C1 segment of cervical spinal cord (tissue), 14 donors: Measurements from ENCODE around the gene LMOD1.
"Not testable (repeated sequence)": the region's sequence is repeated elsewhere in the genome, so short reads cannot be mapped to it uniquely, and the experiment has no call there.

Source experiments
- DNase-seq, 14 donors: peaks; one replicate each; lab custom pipeline; 2025; lab: John Stamatoyannopoulos, UW

The LMOD1 gene

GRCh38 chr1:201947697-201948008, 1.3 kb upstream of the LMOD1 start:
- no peak for DNase-seq

DNA sequence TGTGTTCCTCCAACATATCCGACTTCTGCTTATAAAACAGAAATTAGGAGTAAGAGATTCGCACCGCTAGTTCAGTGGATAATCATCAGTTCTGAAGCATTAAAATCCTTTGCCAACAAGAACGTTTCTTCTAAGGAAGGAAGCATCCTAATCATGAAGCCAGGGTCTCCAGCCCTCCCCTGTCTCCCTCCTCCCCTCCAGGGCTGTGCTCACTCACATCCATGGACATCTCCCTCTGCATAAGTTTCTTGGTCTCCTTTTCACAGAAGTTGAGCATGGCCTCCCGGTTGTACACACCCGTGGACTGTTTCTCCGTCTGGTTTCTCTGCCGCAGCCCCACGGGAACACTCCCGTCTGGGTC, 505 bp downstream of the LMOD1 start:
- no peak for DNase-seq

GRCh38 chr1:201945157-201945556, 1.2 kb downstream of the LMOD1 start:
- DNase-seq = no peak

DNA sequence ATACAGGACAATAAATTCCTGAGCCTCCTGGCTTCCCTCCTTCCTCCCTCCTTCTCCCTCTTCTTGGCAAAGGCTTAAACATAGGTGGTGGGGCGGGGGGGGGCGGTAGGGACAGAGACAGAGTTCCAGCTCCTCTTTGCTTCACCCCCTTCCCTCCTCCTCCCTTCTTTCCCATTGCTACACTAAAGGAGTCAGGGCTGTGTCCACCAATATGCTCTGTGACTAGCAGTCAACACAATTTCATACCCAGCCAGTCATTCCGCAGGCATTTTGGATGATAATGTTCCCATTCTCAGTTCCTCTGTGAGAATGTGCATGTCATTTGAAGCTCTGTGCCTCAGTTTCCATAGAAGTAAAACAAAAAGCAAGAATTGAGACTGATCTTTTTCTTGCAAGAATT, 1.7 kb downstream of the LMOD1 start:
- DNase-seq = no peak

GRCh38 chr1:201944002-201944401, 2.3 kb downstream of the LMOD1 start:
- DNase-seq = no peak

DNA sequence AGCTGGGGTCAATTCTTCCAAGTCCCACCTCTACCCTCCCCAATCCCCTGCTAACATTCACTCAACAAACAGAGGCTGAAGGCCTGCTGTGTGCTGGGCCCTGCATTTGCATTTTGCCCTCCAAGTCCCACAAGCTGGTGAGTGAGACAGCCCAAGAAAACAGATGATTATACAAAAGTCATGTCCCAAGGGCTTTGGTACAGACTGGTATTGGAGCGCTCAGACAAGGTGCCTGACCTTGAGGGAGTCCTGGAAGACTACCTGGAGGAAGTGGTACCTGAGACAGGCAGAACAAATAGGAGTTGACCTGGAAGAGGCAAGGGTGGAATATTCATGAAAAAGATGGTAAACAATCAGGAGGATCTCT, 4.2 kb downstream of the LMOD1 start:
- DNase-seq = no peak

DNA sequence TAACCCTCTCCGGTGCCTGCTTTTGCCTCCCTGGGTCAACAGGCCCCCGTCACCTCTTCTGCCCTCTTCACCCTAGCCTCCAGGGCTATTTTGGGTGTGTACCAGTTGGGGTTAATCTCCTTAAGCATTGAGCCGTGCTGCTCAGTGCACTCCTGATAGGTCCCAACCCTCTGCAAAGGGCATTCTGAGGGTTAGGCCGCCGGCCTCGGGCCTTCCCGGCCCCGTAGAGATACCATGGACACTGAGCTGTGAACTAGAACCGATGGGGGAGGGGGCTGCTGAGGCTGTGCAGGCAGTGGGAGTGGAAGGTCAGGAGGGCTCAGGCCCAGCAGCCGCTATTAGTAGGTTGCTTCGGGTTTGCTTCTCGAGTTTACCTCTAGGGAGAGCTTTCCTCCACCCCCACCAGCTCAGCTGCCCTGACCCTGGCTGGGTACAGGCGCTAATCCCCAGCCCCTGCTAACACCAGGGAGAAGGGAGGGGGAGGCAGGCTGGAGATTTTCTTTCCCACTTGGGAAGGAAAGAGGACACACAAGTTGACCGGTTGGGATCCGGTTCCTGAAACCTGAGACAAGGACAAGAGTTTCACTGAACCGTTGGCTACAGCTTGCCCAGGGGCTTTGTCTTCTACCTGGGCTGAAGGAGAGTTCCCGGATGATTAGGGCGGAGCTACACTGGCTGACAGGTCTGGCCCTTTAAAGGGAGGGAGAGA, 4.8 kb downstream of the LMOD1 start:
- no peak for DNase-seq

DNA sequence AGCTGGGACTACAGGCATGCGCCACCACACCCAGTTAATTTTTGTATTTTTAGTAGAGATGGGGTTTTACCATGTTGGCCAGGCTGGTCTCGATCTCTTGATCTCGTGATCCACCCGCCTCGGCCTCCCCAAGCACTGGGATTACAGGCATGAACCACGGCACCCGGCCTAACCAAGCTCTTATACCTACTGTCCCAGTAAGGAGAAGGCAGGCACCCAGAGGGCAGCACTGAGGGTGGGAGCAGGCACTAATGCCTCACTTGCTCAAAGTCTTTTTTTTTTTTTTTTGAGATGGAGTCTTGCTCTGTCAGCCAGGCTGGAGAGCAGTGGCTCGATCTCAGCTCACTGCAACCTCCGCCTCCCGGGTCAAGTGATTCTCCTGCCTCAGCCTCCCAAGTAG, 6.0 kb downstream of the LMOD1 start:
- not testable (repeated sequence) for DNase-seq

DNA sequence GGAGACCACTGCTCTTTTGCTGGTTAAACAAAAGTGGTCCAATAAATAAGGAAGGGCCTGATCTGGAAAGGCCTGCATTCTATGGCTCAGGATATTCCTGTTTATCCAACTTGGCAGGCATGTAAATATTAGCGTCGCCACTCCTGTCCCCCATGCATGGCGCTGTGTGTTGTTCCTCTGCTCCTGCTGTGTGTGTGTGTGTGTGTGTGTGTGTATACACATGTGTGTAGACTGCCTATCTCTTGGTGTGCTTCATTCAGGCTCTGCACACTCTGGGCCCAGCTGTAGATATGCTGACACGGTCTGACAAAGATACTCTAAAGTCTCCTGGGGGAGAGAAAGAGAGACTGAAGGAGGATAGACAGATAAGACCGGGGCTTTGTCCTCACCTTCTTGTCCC, 6.8 kb downstream of the LMOD1 start:
- DNase-seq = no peak

- DNase-seq = no peak
Measured at GRCh38 chr1:201939148-201939547, 7.2 kb downstream of the LMOD1 start.

DNA sequence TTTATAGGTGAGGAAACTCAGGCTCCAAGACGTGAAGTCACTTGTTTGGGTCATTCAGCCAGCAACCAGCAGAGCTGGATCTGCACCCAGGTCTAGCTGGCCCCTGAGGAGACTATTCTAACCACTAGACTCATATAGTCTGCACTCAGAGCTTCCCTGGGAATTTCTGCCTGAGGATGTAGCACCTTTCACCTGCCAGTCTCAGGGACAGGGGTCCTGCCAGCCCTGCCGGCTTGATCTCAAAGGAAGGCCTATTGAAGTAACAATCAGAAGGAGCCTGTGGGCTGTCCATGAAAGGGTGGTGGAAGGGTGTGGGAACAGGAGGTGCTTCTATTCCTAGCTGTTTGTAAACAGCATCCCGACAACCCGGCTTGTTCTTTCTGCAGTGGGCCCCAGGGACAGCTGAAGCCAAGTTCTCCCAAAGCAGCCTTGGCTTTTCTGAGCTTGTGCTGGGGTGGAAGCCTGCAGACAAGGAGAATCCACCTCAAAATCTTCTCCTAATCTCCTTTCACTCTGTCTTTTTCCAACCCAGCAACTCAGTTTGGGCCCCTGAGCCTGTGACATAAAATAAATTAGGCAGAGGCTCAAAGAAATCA, 7.8 kb downstream of the LMOD1 start:
- DNase-seq = no peak

DNA sequence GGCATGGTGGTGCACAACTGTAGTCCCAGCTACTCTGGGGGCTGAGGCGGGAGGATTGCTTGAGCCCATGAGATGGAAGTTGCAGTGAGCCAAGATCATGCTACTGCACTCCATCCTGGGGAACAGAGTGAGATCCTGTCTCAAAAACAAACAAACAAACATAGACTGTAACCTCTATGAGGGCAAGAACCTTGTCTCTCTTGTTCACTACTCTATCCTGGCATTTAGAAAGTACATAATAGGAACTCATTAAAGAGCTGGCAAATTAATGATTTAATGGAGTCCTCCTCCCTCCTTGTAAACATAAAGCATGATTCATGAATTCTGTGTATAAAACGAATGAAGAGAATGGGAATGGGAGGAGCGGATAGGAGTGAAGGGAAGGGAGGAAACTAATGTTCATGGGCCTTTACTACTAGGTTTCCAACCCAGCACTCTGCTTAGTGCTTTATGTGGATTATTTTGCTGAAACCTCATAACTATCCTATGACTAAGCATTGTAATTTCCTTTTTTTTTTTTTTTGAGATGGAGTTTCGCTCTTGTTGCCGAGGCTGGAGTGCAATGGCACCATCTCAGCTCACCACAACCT, 8.6 kb downstream of the LMOD1 start:
- no peak for DNase-seq

- DNase-seq = no peak
Measured at GRCh38 chr1:201933840-201934430, 12.4 kb downstream of the LMOD1 start.

DNA sequence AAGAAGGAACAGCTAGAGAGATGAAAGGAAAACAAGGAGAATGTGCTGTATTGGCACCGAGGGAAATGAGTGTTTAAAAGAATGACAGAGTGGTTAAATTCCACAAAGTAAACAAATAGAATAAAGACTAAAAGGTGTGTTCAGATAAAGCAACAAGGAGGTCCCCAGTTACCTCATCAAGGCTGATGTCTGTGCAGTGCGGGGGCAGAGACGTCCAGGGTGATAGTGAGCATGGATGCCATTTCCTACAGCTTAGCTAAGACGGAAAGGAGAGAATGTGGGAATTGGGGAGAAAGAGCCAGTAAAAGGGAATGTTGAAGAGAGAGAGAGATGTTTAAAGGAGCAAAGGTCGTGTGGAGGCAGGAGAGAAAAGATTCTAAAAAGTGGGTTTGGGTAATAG, 15.5 kb downstream of the LMOD1 start:
- no peak for DNase-seq

DNA sequence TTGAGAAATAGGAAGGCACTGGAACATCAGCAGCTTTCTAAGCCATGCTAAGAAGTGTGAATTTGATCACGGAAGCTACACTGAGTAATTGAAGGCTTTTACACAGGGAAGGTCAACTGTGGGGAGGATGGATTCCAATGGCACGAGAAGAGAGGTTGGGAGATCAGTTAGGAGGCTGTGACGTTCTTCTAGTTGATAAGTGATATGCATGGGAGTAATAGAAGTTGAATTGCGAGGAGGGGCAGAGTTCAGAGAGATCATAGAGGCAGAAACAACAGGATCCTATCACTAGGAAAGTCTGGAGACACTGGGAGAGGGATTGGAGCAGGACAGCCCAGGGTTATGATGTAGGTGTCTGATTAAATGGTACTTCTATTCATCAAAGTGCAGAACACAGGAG, 16.2 kb downstream of the LMOD1 start:
- no peak for DNase-seq

GRCh38 chr1:201928266-201928665, 18.1 kb downstream of the LMOD1 start:
- no peak for DNase-seq

DNA sequence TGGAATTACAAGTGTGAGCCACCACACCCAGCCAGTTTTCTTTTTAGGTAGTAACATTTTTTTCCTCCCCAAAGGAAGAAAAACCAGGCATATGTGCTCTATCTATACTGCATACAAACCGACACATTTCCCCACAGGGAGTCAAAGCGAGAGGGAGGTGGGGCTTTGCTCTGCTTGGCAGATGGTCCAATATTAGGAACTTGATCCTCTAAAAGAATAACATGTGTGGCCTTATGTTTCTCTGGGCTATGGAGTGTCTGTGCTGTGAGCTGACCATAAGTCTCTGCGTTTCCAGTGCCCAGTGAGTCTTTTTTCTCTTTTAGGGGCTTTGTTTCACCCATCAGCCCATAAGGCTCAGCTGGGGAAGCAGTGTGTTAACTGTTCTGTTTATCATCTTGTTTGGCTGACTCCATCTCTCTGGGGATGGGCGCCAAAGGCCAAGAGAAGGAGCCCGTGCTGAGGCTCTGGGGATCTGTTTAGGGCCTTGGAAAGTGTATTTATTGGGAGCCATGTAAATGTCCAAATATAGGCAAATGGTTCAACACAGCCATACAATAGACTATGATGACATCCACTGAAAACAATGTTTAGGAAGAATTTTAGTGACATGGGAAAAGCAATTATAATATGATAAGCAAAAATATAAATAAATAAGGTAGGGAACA, 20.2 kb downstream of the LMOD1 start:
- no peak for DNase-seq

- DNase-seq = no peak
Measured at GRCh38 chr1:201925301-201925567, 21.1 kb downstream of the LMOD1 start.

- no peak for DNase-seq
Measured at GRCh38 chr1:201921952-201922558, 24.3 kb downstream of the LMOD1 start.

- DNase-seq = no peak
Measured at GRCh38 chr1:201918343-201918742, 28.0 kb downstream of the LMOD1 start.

DNA sequence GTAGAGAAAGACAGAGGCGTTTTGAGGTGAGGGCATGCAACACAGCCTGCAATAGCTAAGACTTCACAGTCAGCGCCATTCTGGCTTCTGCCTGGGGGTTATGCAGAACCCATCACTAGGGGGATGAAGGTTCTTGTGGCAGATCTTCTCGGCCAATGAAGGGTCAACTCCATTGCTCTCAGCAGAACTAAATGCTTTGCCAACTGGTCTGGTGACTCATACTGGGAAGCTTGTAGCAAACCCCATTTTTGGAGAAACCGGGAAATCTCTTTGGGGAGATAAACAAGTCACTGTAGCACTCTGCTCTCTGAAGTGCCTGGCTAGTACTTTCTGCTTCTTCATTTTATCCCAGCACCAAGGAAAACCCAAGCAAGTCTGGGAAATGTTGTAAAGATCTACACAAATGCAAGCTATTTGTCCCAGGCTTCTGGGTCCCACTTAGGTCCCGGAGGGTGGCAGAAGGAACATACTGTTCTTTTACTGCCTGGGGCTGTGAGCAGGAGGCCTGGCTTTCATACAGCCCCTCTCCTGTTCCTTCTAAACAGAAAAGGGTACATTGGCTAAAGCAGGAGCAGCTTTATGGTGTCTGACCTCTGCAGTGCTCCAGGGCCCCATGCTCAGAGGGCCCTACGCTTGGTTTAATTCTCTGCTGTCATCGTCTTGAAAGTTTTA, 28.9 kb downstream of the LMOD1 start:
- peak in 1 of 14 donors; percentile 51 for DNase-seq

DNA sequence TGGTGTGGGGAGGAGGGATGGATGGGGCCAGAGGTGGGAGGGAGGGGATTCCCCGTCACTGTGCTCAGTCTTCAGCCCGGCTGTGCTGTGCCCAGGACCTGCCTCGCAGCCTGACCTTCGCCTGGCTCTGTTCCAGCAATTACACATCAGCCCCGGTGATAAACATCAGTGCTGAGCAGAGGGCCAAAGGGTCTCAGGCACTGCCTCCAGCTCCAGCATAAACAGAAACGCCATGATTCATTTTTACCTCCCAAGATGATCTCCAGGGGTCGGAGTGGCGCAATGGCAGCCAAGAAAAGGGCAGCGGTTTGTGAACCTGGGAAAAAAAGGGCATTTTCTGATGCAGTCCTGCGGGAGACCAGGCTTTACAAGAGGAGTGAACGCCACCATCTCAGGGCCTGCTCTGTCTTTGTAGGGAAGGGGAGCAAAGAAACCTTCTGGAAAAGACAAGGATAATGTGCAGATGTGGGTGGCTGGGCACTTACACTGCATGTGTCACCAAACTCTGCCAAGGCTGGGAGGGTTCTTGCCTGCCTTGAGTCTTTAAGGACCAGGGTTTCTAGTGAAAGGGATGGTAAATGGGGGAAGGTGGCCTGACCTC, 29.6 kb downstream of the LMOD1 start:
- DNase-seq = no peak
